ENCODE results near the gene ACAP3. TPM values are rescaled to one million over a fixed set of nuclear protein-coding genes. Genes with fewer than 3 reads are reported as not detected.

ACAP3 gene
- total and polyA plus RNA-seq, 2 experiments from 2014 or later, result 8.1 to 31.9 TPM

DNA sequence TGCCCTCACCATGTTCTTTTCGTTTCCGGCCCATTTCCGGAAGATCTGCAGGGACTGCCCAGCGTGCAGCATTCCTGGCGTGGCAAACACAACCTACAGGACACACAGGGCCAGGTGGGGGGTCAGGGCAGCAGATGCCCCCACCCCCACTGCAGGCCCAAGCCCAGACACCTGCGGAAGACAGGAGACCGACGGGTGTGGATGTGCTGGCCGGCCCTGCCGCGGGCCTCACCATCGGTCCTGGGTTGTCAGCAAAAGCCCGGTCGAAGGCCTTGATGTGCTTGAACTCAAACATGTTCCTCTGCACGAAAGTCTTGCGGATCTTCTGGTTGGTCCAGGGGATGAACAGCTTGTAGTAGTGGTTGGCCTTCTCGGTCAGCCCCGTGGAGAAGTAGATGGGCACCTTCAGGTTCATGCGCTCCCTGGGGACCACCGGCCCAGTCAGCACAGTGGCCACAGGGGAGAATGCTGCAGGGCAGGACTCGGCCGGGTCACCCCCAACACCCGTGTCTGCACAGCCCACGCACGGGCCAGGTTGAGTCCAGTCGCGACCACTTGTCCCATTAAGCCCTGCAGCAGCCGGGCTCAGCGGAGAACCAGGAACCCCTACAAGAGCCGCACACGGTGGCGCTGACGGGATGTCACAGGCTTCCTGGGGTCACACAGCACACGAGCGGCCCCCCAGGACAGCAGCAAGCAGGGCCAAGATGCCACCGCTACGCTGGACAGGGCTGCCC is 5.9 kb upstream of the ACAP3 start:
- no peak for DNase-seq (ENCODE audit: low spot score)
- Mint-ChIP-seq H3K27me3 (ENCODE audit: insufficient read depth, low read depth, poor library complexity) (peaks cover 24% of the 10 kb centered on the region), H3K4me1 (peaks cover 18% of the 10 kb centered on the region), H3K36me3 (ENCODE audit: low read depth) (peaks cover 51% of the 10 kb centered on the region), H3K4me3 (no peak overlapping the region; the same call in 2 of the 3 replicates), H3K9me3 (no peaks in the 10 kb centered on the region; the same call in 2 of the 3 replicates), H3K27ac (no peak overlapping the region)
- ATAC-seq, result no peak
- H3K9me2 ChIP-seq (ENCODE audit: insufficient read depth), result no peaks in the 10 kb centered on the region
- peaks cover 22% of the 10 kb centered on the region for H3F3A ChIP-seq (replicated peaks; ENCODE audit: low read depth)
- no peak overlapping the region for H2AFZ ChIP-seq
- H4K20me1 ChIP-seq (replicated peaks; ENCODE audit: insufficient read depth), result peaks cover 23% of the 10 kb centered on the region
- H3K4me3 ChIP-seq, result no peak overlapping the region
- no peak overlapping the region for H3K27ac ChIP-seq (ENCODE audit: low read depth)
- H3K4me2 ChIP-seq, result no peak overlapping the region
- peaks cover 28% of the 10 kb centered on the region for H3K79me2 ChIP-seq (replicated peaks; ENCODE audit: insufficient read depth)
- peaks cover 7% of the 10 kb centered on the region; the same call in 1 of the 2 replicates for H3K4me1 ChIP-seq (ENCODE audit: insufficient read depth)
- no peak for TF ChIP-seq ETS1 (IDR thresholded peaks at IDR 0.05)
- no peak for TF ChIP-seq ZNF114 (CRISPR knock-in tag; IDR thresholded peaks at IDR 0.05)
- TF ChIP-seq JUNB (IDR thresholded peaks at IDR 0.05; ENCODE audit: unreplicated experiment), result no peak
- no peak for TF ChIP-seq CREB1 (CRISPR knock-in tag; IDR thresholded peaks at IDR 0.05; ENCODE audit: low read depth)
- no peak for TF ChIP-seq EZH2 (IDR thresholded peaks at IDR 0.05; ENCODE audit: low read depth, unreplicated experiment)
- no peak for TF ChIP-seq CTCF (conservative IDR thresholded peaks at IDR 0.05; ENCODE audit: low read depth in 2 of 2)
- TF ChIP-seq, protein P1, sequence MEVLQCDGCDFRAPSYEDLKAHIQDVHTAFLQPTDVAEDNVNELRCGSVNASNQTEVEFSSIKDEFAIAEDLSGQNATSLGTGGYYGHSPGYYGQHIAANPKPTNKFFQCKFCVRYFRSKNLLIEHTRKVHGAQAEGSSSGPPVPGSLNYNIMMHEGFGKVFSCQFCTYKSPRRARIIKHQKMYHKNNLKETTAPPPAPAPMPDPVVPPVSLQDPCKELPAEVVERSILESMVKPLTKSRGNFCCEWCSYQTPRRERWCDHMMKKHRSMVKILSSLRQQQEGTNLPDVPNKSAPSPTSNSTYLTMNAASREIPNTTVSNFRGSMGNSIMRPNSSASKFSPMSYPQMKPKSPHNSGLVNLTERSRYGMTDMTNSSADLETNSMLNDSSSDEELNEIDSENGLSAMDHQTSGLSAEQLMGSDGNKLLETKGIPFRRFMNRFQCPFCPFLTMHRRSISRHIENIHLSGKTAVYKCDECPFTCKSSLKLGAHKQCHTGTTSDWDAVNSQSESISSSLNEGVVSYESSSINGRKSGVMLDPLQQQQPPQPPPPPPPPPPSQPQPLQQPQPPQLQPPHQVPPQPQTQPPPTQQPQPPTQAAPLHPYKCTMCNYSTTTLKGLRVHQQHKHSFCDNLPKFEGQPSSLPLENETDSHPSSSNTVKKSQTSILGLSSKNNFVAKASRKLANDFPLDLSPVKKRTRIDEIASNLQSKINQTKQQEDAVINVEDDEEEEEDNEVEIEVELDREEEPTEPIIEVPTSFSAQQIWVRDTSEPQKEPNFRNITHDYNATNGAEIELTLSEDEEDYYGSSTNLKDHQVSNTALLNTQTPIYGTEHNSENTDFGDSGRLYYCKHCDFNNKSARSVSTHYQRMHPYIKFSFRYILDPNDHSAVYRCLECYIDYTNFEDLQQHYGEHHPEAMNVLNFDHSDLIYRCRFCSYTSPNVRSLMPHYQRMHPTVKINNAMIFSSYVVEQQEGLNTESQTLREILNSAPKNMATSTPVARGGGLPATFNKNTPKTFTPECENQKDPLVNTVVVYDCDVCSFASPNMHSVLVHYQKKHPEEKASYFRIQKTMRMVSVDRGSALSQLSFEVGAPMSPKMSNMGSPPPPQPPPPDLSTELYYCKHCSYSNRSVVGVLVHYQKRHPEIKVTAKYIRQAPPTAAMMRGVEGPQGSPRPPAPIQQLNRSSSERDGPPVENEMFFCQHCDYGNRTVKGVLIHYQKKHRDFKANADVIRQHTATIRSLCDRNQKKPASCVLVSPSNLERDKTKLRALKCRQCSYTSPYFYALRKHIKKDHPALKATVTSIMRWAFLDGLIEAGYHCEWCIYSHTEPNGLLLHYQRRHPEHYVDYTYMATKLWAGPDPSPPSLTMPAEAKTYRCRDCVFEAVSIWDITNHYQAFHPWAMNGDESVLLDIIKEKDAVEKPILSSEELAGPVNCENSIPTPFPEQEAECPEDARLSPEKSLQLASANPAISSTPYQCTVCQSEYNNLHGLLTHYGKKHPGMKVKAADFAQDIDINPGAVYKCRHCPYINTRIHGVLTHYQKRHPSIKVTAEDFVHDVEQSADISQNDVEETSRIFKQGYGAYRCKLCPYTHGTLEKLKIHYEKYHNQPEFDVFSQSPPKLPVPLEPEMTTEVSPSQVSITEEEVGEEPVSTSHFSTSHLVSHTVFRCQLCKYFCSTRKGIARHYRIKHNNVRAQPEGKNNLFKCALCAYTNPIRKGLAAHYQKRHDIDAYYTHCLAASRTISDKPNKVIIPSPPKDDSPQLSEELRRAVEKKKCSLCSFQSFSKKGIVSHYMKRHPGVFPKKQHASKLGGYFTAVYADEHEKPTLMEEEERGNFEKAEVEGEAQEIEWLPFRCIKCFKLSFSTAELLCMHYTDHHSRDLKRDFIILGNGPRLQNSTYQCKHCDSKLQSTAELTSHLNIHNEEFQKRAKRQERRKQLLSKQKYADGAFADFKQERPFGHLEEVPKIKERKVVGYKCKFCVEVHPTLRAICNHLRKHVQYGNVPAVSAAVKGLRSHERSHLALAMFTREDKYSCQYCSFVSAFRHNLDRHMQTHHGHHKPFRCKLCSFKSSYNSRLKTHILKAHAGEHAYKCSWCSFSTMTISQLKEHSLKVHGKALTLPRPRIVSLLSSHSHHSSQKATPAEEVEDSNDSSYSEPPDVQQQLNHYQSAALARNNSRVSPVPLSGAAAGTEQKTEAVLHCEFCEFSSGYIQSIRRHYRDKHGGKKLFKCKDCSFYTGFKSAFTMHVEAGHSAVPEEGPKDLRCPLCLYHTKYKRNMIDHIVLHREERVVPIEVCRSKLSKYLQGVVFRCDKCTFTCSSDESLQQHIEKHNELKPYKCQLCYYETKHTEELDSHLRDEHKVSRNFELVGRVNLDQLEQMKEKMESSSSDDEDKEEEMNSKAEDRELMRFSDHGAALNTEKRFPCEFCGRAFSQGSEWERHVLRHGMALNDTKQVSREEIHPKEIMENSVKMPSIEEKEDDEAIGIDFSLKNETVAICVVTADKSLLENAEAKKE (CRISPR knock-in tag; IDR thresholded peaks at IDR 0.05), result no peak
- no peak for TF ChIP-seq POLR2AphosphoS5 (IDR thresholded peaks at IDR 0.05; ENCODE audit: low read depth)
- no peak for TF ChIP-seq EZH2phosphoT487 (IDR thresholded peaks at IDR 0.05; ENCODE audit: unreplicated experiment)
- TF ChIP-seq ZNF331 (CRISPR knock-in tag; IDR thresholded peaks at IDR 0.05; ENCODE audit: low read depth), result no peak
- no peak for TF ChIP-seq STAT1 (IDR thresholded peaks at IDR 0.05; ENCODE audit: unreplicated experiment)
- no peak for TF ChIP-seq NANOG (IDR thresholded peaks at IDR 0.05; ENCODE audit: borderline replicate concordance)
- TF ChIP-seq REST (IDR thresholded peaks at IDR 0.05; ENCODE audit: unreplicated experiment), result no peak
- H3K27me3 ChIP-seq (ENCODE audit: insufficient read depth), result no peaks in the 10 kb centered on the region
- peaks cover 8% of the 10 kb centered on the region; the same call in 1 of the 2 replicates for H3K36me3 ChIP-seq (ENCODE audit: insufficient read depth)

All from GM23338 (cell line).